ENCODE data around the gene GYPC. TPM values are rescaled to one million over a fixed set of nuclear protein-coding genes. Genes with fewer than 3 reads are reported as not detected.

GYPC gene
- total RNA-seq, 1 experiment from 2014 or later: 13.6 TPM

DNA sequence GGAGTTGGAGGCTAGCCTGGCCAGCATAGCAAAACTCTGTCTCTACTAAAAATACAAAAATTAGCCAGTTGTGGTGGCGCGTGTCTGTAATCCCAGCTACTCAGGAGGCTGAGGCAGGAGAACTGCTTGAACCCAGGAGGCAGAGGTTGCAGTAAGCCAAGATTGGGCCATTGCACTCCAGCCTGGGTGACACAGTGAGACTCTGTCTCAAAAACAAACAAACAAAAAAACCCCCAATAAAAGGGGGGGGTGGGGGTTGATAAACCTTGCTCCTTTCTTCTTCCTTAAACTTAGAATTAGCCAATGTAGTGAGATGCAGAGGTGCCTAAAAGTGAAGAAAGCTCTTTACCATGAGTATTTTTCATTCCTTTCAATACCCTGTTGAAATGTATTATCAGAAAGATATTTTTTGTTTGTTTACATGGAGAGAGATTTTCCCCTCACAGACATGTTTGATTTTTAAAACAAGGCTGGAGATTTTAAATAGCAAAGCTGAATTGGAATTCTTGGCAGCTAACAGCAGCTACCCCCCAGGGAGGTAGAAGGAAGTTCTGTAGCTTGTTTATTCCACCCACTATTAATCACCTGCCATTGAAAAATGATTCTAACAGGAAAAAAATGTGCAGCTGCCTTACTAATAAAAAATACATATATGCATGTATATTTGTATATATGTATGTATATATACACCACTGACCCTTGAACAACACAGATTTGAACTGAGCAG, 48.6 kb downstream of the GYPC start:
- H3K23me2 ChIP-seq (ENCODE audit: insufficient read length, low read depth, low read length, poor library complexity, severe bottlenecking): no peaks in the 10 kb centered on the region
- H4K20me1 ChIP-seq (ENCODE audit: control insufficient read depth, insufficient read depth, insufficient read length): no peaks in the 10 kb centered on the region
- no peaks in the 10 kb centered on the region for H3K79me1 ChIP-seq (ENCODE audit: insufficient read depth, low read depth, low read length, poor library complexity, severe bottlenecking)
- TF ChIP-seq, protein P1, sequence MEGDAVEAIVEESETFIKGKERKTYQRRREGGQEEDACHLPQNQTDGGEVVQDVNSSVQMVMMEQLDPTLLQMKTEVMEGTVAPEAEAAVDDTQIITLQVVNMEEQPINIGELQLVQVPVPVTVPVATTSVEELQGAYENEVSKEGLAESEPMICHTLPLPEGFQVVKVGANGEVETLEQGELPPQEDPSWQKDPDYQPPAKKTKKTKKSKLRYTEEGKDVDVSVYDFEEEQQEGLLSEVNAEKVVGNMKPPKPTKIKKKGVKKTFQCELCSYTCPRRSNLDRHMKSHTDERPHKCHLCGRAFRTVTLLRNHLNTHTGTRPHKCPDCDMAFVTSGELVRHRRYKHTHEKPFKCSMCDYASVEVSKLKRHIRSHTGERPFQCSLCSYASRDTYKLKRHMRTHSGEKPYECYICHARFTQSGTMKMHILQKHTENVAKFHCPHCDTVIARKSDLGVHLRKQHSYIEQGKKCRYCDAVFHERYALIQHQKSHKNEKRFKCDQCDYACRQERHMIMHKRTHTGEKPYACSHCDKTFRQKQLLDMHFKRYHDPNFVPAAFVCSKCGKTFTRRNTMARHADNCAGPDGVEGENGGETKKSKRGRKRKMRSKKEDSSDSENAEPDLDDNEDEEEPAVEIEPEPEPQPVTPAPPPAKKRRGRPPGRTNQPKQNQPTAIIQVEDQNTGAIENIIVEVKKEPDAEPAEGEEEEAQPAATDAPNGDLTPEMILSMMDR (conservative IDR thresholded peaks at IDR 0.05): no peak
- no peak overlapping the region for H3K23ac ChIP-seq (ENCODE audit: insufficient read length, low read depth, low read length)
- H3K9me3 ChIP-seq (ENCODE audit: control insufficient read depth, low read depth, low read length): no peaks in the 10 kb centered on the region
- H3K4ac ChIP-seq (ENCODE audit: low read depth, low read length): no peak overlapping the region
- no peak overlapping the region for H3K14ac ChIP-seq (ENCODE audit: insufficient read depth, low read length)
- peaks cover 0 to 9% (median 4%) of the 10 kb centered on the region in 3 experiments; a peak in 4 of 7 replicates for H3K36me3 Mint-ChIP-seq (ENCODE audit: insufficient read depth in 1 of 3, low read depth in 3 of 3)
- H3K56ac ChIP-seq (ENCODE audit: insufficient read length, low read depth, low read length): no peak overlapping the region
- no peak overlapping the region for H3K18ac ChIP-seq (ENCODE audit: insufficient read length, low read depth, low read length)
- no peak overlapping the region for H2AFZ ChIP-seq (ENCODE audit: low read length)
- H2AK5ac ChIP-seq (ENCODE audit: insufficient read length, low read length): no peak overlapping the region
- H3T11ph ChIP-seq (ENCODE audit: low read length): no peak overlapping the region
- no peak overlapping the region for H2BK15ac ChIP-seq (ENCODE audit: low read depth, low read length)
- no peak overlapping the region for H2BK120ac ChIP-seq (ENCODE audit: low read depth, low read length, poor library complexity, severe bottlenecking)
- H3K79me2 ChIP-seq (ENCODE audit: insufficient read depth, low read length): no peaks in the 10 kb centered on the region
- H3K9ac ChIP-seq (ENCODE audit: extremely low read depth, insufficient read length, low read length): no peak overlapping the region
- no peak overlapping the region for H4K91ac ChIP-seq (ENCODE audit: insufficient read length, low read depth, low read length)
- H3K4me1 Mint-ChIP-seq: peaks cover 29 to 39% of the 10 kb centered on the region in 2 experiments
- DNase-seq: no peak
- H3K9me3 Mint-ChIP-seq: peaks cover 6 to 7% of the 10 kb centered on the region in 2 experiments; a peak in 4 of 5 replicates
- no peak overlapping the region for H2BK12ac ChIP-seq (ENCODE audit: insufficient read length, low read depth, low read length)
- H4K5ac ChIP-seq (ENCODE audit: insufficient read length, low read depth, low read length): no peak overlapping the region
- no peak overlapping the region for H3K4me3 Mint-ChIP-seq
- peaks cover 4% of the 10 kb centered on the region; the same call in 1 of the 2 replicates for H3K4me1 ChIP-seq (ENCODE audit: insufficient read depth, low read length)
- H3K4me2 ChIP-seq (ENCODE audit: insufficient read depth, insufficient read length, low read length): no peak overlapping the region
- no peak overlapping the region; a peak in 1 of 7 replicates for H3K27ac Mint-ChIP-seq
- no peak overlapping the region for H3K27ac ChIP-seq (ENCODE audit: insufficient read length, low read depth, low read length)
- H4K8ac ChIP-seq (replicated peaks; ENCODE audit: insufficient read length, low read depth, low read length): no peak overlapping the region
- no peak overlapping the region for H2BK5ac ChIP-seq (ENCODE audit: insufficient read length, low read length)
- no peaks in the 10 kb centered on the region for H3K27me3 ChIP-seq (ENCODE audit: insufficient read depth, low read length)
- no CpG with 5 or more reads among the region's 2 CpGs for WGBS (ENCODE audit: extremely low coverage, insufficient read length, low lambda C conversion rate)
- H2BK20ac ChIP-seq (ENCODE audit: low read depth, low read length, poor library complexity, severe bottlenecking): no peak overlapping the region
- no peaks in the 10 kb centered on the region; the same call in 1 of the 2 replicates for H3K27me3 Mint-ChIP-seq (ENCODE audit: low read depth)
